ENCODE data around the gene NUSAP1. TPM values are rescaled to one million over a fixed set of nuclear protein-coding genes. Genes with fewer than 3 reads are reported as not detected.

Gene NUSAP1
- total RNA-seq, 1 experiment from 2014 or later, result 205 TPM

GRCh38 chr15:41416742-41417417 is 84.2 kb downstream of the NUSAP1 start, which contains the start of gene RTF1:
RTF1 (plus strand) TSS chr15:41417095; CDS start chr15:41417116, 21 bp downstream.
- TF ChIP-seq EZH2 (IDR thresholded peaks at IDR 0.05; ENCODE audit: borderline replicate concordance, low read depth, low read length, poor library complexity, severe bottlenecking) (no peak), CTCF (conservative IDR thresholded peaks at IDR 0.05; ENCODE audit: low read depth, low read length) (no peak)
- no peaks in the 10 kb centered on the region for H3K27me3 ChIP-seq (replicated peaks; ENCODE audit: insufficient read depth, low read depth, low read length, poor library complexity)
- H3K9me3 ChIP-seq (ENCODE audit: low read depth, low read length, poor library complexity, severe bottlenecking), result no peaks in the 10 kb centered on the region
- intact Hi-C loops (cut with micrococcal nuclease; ENCODE audit: unreplicated experiment), result no loop called here
- POLR2A ChIA-PET (ENCODE audit: low non-redundant PET), result no interaction called here
- H3K4me3 ChIP-seq (ENCODE audit: low read depth, low read length, poor library complexity, severe bottlenecking), result peak within 1 kb of the TSS; percentile 74
- no peaks in the 10 kb centered on the region for H3K36me3 ChIP-seq (ENCODE audit: insufficient read depth, low read length, poor library complexity, severe bottlenecking)
- H3K27ac ChIP-seq (ENCODE audit: low read depth, low read length, poor library complexity, severe bottlenecking), result peak within 1 kb of the TSS; percentile 88
- peaks cover 9% of the 10 kb centered on the region for H3K4me1 ChIP-seq (ENCODE audit: insufficient read depth, low read length, poor library complexity, severe bottlenecking)
- BruUV-seq (replicated peaks), result no TSS peak
- DNase-seq (ENCODE audit: low spot score), result peak; percentile 94
- CTCF ChIA-PET, result no interaction called here

GRCh38 chr15:41417418-41418195 is 84.9 kb downstream of the NUSAP1 start:
- intact Hi-C loops (cut with micrococcal nuclease; ENCODE audit: unreplicated experiment), result no loop called here
- no peak for DNase-seq (ENCODE audit: low spot score)
- Histone ChIP-seq H3K36me3 (ENCODE audit: insufficient read depth, low read length, poor library complexity, severe bottlenecking) (no peaks in the 10 kb centered on the region), H3K4me3 (ENCODE audit: low read depth, low read length, poor library complexity, severe bottlenecking) (peak overlapping the region; percentile 74), H3K4me1 (ENCODE audit: insufficient read depth, low read length, poor library complexity, severe bottlenecking) (peaks cover 9% of the 10 kb centered on the region), H3K27ac (ENCODE audit: low read depth, low read length, poor library complexity, severe bottlenecking) (peak overlapping the region; percentile 88), H3K27me3 (replicated peaks; ENCODE audit: insufficient read depth, low read depth, low read length, poor library complexity) (no peaks in the 10 kb centered on the region), H3K9me3 (ENCODE audit: low read depth, low read length, poor library complexity, severe bottlenecking) (no peaks in the 10 kb centered on the region)
- ChIA-PET POLR2A (ENCODE audit: low non-redundant PET) (no interaction called here), CTCF (no interaction called here)
- TF ChIP-seq CTCF (conservative IDR thresholded peaks at IDR 0.05; ENCODE audit: low read depth, low read length), result no peak
- no peak for TF ChIP-seq EZH2 (IDR thresholded peaks at IDR 0.05; ENCODE audit: borderline replicate concordance, low read depth, low read length, poor library complexity, severe bottlenecking)
- BruUV-seq (replicated peaks), result no TSS peak

- Histone ChIP-seq H3K9me3 (ENCODE audit: low read depth, low read length, poor library complexity, severe bottlenecking) (no peaks in the 10 kb centered on the region), H3K4me3 (ENCODE audit: low read depth, low read length, poor library complexity, severe bottlenecking) (no peak overlapping the region), H3K4me1 (ENCODE audit: insufficient read depth, low read length, poor library complexity, severe bottlenecking) (peaks cover 9% of the 10 kb centered on the region), H3K27me3 (replicated peaks; ENCODE audit: insufficient read depth, low read depth, low read length, poor library complexity) (no peaks in the 10 kb centered on the region), H3K27ac (ENCODE audit: low read depth, low read length, poor library complexity, severe bottlenecking) (no peak overlapping the region), H3K36me3 (ENCODE audit: insufficient read depth, low read length, poor library complexity, severe bottlenecking) (no peaks in the 10 kb centered on the region)
- ChIA-PET POLR2A (ENCODE audit: low non-redundant PET) (no interaction called here), CTCF (no interaction called here)
- intact Hi-C loops (cut with micrococcal nuclease; ENCODE audit: unreplicated experiment), result no loop called here
- TF ChIP-seq EZH2 (IDR thresholded peaks at IDR 0.05; ENCODE audit: borderline replicate concordance, low read depth, low read length, poor library complexity, severe bottlenecking) (no peak), CTCF (conservative IDR thresholded peaks at IDR 0.05; ENCODE audit: low read depth, low read length) (no peak)
- no peak for DNase-seq (ENCODE audit: low spot score)
- BruUV-seq (replicated peaks), result no TSS peak
Observed at GRCh38 chr15:41423979-41424659, 91.4 kb downstream of the NUSAP1 start.
